ENCODE measurements around the gene GIMAP8. TPM values are rescaled to one million over a fixed set of nuclear protein-coding genes. Genes with fewer than 3 reads are reported as not detected.

GIMAP8 gene
- total RNA-seq, 1 donor from 2014 or later = not detected

GRCh38 chr7:150513758-150514157, 63.3 kb downstream of the GIMAP8 start:
- Mint-ChIP-seq H3K4me1 (ENCODE audit: low read depth, unreplicated experiment) (no peaks in the 10 kb centered on the region), H3K27ac (ENCODE audit: unreplicated experiment) (no peak overlapping the region), H3K4me3 (ENCODE audit: unreplicated experiment) (no peak overlapping the region), H3K9me3 (ENCODE audit: unreplicated experiment) (no peaks in the 10 kb centered on the region), H3K36me3 (ENCODE audit: unreplicated experiment) (no peaks in the 10 kb centered on the region), H3K27me3 (ENCODE audit: unreplicated experiment) (no peaks in the 10 kb centered on the region)
- TF ChIP-seq CTCF (IDR thresholded peaks at IDR 0.05; ENCODE audit: partially characterized antibody, unreplicated experiment) = no peak
- no peak for DNase-seq

- Mint-ChIP-seq H3K27ac (ENCODE audit: unreplicated experiment) (no peak within 1 kb of the TSS), H3K4me3 (ENCODE audit: unreplicated experiment) (no peak within 1 kb of the TSS), H3K9me3 (ENCODE audit: unreplicated experiment) (no peaks in the 10 kb centered on the region), H3K4me1 (ENCODE audit: low read depth, unreplicated experiment) (no peaks in the 10 kb centered on the region), H3K36me3 (ENCODE audit: unreplicated experiment) (no peaks in the 10 kb centered on the region), H3K27me3 (ENCODE audit: unreplicated experiment) (no peaks in the 10 kb centered on the region)
- no peak for TF ChIP-seq CTCF (IDR thresholded peaks at IDR 0.05; ENCODE audit: partially characterized antibody, unreplicated experiment)
- no peak for DNase-seq
Observed at GRCh38 chr7:150514748-150515222, 64.4 kb downstream of the GIMAP8 start, which contains the start of gene GIMAP7. TSS of gene GIMAP7 (plus strand) at chr7:150514872. CDS start at chr7:150519975, 5,103 bp downstream.

DNA sequence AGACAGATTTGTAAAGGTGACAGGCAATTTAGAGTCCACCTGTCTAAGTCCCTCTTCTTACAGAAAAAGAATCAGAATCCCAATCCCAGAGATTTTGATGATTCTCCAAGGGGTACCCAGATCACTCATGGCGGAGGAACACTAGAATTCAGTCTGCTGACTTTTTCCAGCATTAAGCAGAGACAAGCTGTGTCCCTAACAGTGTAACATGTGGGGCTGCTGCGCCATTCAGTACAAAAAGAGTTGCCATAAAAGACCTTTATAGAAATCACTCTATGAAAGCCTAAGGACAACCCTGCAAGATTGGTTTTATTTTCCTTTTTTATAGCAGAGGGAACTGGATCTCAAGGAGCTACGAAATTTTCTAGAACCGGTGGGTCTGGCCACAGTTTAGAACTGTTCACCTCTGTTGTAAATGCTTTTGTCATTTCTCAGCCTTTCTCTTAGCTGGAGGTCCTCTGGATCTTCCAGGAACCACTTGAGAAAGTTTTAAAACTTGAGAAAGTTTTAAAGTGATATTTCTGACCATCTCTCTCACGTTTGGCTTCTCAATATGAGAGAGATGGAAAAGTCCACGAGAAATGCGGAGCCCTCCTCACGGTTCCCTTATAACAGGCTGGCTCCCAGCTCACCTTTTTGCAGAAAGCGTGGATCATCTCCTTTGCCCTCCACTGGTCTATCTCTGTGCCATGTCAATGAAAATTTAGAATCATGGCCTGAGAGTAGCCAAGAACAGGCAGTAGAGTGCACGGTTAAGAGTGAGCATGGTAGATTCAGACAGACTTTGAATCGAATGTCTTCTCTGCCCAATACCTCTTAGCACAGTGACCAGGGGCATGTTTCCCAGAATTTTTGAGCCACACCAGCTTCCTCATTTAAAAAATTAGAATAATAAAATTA, 65.1 kb downstream of the GIMAP8 start:
- Mint-ChIP-seq H3K27ac (ENCODE audit: unreplicated experiment) (no peak overlapping the region), H3K36me3 (ENCODE audit: unreplicated experiment) (no peaks in the 10 kb centered on the region), H3K4me1 (ENCODE audit: low read depth, unreplicated experiment) (no peaks in the 10 kb centered on the region)

GRCh38 chr7:150516956-150517745, 66.7 kb downstream of the GIMAP8 start:
- no peak for DNase-seq
- Mint-ChIP-seq H3K27ac (ENCODE audit: unreplicated experiment) (no peak overlapping the region), H3K9me3 (ENCODE audit: unreplicated experiment) (no peaks in the 10 kb centered on the region), H3K27me3 (ENCODE audit: unreplicated experiment) (no peaks in the 10 kb centered on the region), H3K4me3 (ENCODE audit: unreplicated experiment) (no peak overlapping the region), H3K36me3 (ENCODE audit: unreplicated experiment) (no peaks in the 10 kb centered on the region), H3K4me1 (ENCODE audit: low read depth, unreplicated experiment) (no peaks in the 10 kb centered on the region)
- TF ChIP-seq CTCF (IDR thresholded peaks at IDR 0.05; ENCODE audit: partially characterized antibody, unreplicated experiment) = no peak

More for the DNA sequence above, 65.1 kb downstream of the GIMAP8 start:
- TF ChIP-seq CTCF (IDR thresholded peaks at IDR 0.05; ENCODE audit: partially characterized antibody, unreplicated experiment) = no peak
- DNase-seq = no peak
- H3K4me3 Mint-ChIP-seq (ENCODE audit: unreplicated experiment) = no peak overlapping the region
- H3K9me3 Mint-ChIP-seq (ENCODE audit: unreplicated experiment) = no peaks in the 10 kb centered on the region
- no peaks in the 10 kb centered on the region for H3K27me3 Mint-ChIP-seq (ENCODE audit: unreplicated experiment)
